Retinal pigment epithelial cell (primary cell): ENCODE data around the gene HMOX2.

Source experiments
- DNase-seq: peaks from one replicate; pipeline ENCODE4 v3.0.0-alpha.2; 2010; ENCODE audit warnings: low read depth
- H3K4me3 ChIP-seq: 2 replicates; pipeline ENCODE4 v1.5.1; 2011; ENCODE audit warnings: mild to moderate bottlenecking, low read length, control low read depth, moderate library complexity
- TF ChIP-seq, protein P1 (sequence below): conservative IDR thresholded peaks from 2 replicates; pipeline ENCODE4 v1.5.1; 2011; ENCODE audit warnings: low read depth, low read length, control low read depth, inconsistent platforms

Gene HMOX2

DNA sequence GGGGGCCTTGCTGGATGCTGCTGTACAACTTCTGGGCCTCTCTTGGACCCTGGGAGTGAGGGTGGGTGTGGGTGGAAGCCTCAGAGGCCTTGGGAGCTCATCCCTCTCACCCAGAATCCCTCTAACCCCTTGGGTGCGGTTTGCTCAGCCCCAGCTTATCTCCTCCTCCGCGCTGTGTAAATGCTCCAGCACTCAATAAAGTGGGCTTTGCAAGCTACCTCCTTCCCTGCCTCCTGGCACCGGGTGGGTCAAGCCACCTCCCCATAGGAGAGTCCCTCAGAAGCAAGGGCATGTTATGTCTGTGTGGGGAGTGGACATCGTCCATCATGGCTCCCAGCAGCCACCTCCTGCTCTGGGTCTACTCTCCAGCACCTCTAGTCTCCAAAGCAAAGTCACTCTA is 33.9 kb downstream of the HMOX2 start:
- H3K4me3 ChIP-seq, result no peak overlapping the region
- no peak for DNase-seq
- TF ChIP-seq, protein P1, sequence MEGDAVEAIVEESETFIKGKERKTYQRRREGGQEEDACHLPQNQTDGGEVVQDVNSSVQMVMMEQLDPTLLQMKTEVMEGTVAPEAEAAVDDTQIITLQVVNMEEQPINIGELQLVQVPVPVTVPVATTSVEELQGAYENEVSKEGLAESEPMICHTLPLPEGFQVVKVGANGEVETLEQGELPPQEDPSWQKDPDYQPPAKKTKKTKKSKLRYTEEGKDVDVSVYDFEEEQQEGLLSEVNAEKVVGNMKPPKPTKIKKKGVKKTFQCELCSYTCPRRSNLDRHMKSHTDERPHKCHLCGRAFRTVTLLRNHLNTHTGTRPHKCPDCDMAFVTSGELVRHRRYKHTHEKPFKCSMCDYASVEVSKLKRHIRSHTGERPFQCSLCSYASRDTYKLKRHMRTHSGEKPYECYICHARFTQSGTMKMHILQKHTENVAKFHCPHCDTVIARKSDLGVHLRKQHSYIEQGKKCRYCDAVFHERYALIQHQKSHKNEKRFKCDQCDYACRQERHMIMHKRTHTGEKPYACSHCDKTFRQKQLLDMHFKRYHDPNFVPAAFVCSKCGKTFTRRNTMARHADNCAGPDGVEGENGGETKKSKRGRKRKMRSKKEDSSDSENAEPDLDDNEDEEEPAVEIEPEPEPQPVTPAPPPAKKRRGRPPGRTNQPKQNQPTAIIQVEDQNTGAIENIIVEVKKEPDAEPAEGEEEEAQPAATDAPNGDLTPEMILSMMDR, result no peak

DNA sequence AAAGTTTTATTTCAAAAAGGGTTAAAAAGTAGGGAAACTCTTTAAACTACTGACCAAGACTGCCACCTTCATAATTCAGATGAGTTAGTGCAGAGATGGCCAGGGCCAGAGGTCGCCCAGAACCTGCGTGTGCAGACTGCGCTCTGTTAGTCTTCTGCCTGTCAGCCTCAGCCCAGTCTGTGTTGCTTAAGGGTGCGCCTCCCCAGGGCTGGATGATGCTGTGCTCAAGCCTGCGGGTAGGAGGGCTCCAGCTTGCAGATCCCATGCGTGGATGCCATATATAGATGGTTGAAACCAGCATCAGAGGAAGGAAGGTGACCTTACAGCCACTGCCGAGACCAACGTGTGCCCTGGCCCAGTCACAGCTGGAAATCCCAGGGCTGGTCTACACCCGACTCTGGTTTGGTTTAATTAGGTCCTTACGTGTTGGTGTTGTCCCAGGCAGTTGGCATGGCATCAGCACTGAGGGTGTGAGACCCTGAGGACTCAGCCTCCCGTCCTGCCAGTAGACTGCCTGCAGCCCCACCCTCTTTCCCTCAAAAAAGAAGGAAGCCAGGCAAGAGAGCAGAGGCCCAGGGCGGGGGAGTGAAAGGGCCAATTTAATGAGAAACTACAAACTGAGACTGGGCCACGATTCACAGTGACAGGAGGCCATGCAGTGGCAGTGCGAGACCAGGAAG is 34.7 kb downstream of the HMOX2 start:
- no peak for DNase-seq
- H3K4me3 ChIP-seq, result no peak overlapping the region
- TF ChIP-seq, protein P1, result no peak

DNA sequence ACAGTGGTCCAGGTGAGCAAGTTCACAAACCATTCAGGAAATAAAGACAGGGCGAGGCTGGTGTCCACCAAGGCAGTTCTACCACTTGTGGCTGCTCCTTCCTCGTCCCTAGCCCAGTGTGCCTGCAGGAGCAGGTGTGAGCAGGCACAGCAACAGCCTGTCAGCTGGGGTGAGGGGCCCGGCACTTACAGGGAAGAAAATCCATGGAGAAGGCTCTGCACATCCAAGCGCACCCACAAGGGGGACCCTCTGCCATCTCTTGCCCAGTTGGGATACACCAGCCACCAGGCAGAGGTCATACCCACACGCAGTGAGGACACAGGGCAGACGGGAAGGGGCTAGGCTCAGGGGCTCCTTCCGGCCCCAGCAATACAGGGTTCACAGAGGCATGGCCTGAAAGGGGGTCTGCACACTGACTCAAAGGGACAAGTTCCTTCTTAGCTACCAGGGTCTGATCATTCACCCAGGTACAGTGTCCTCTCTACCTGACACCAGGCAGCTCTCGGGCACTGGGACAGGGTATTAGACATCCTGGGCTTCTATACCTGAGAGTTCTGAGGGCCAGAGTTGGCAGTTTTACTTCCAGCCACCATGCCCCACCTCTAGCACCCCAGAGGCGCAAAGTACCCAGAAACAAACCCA is 35.4 kb downstream of the HMOX2 start:
- H3K4me3 ChIP-seq, result no peak overlapping the region
- DNase-seq, result no peak
- TF ChIP-seq, protein P1, result peak; percentile 77

- TF ChIP-seq, protein P1, result no peak
- no peak overlapping the region for H3K4me3 ChIP-seq
- DNase-seq, result no peak
These were observed 36.3 kb downstream of the HMOX2 start for GRCh38 chr16:4512473-4512872.

DNA sequence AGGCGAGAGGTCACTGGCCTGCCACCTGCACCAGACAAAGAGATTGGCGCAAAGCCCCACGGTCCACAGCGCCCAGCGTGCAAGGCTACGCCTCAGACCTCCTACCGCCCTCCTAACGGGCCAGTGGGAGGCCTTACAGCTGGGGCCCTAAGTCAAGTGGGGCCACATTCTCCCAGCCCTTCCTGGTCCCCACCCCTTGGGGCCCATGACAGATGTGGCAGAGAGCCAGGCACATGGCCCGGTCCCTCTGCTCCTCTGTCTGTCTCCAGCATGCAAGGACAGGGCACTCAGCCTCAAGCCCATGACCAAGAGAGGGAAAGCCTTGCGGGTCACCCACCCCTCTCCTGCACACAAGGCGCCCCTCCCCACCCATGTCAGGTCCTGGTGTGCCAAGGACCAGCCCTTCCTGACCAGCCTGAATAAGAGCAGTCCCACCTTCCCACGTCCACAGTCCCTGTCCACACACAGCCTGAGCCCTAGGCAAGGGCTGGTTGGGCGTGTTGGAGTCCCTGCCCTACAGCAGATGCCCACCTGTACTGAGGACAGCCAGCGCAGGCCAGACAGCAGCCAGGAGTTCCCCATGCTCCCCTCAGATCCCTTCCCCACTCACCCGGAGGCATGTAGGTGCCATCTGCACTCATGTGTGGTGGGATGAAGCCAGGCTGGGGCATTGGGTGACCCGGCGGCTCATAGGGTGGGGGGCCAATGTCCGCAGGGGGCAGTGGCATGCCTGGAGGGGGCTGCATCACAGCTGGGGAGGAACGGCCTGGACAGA is 37.1 kb downstream of the HMOX2 start:
- no peak for DNase-seq
- H3K4me3 ChIP-seq, result no peak overlapping the region
- TF ChIP-seq, protein P1, result no peak

- DNase-seq, result no peak
- no peak overlapping the region for H3K4me3 ChIP-seq
- TF ChIP-seq, protein P1, result no peak
These were observed 37.7 kb downstream of the HMOX2 start for GRCh38 chr16:4513881-4514280.

DNA sequence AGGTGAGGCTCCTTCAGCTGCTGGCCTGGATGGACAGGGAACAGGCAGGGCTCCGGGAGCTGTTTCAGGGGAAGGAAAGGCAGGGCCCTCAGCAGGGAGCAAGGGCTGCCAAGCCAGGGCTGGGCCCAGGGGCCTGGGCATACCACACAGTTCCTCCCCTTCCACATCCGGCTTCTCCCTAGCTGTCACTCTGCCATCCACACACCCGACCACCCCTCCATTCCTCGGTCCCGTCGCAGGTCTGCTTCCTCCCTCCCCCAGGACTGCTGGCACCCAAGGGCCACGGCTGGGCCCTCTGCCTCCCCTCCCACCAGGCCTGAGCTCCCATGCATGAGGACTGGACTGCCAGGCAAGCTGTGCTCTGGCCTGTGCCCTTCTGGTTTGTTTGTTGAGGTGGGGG is 38.4 kb downstream of the HMOX2 start:
- no peak for DNase-seq
- TF ChIP-seq, protein P1, result no peak
- no peak overlapping the region for H3K4me3 ChIP-seq
